Fibroblast of gingiva (primary cell): Measurements from ENCODE around the gene TLE3.

Experiments
- DNase-seq: peaks from one replicate; pipeline ENCODE4 v3.0.0-alpha.2; 2011; ENCODE audit warnings: low read depth

The TLE3 gene

DNA sequence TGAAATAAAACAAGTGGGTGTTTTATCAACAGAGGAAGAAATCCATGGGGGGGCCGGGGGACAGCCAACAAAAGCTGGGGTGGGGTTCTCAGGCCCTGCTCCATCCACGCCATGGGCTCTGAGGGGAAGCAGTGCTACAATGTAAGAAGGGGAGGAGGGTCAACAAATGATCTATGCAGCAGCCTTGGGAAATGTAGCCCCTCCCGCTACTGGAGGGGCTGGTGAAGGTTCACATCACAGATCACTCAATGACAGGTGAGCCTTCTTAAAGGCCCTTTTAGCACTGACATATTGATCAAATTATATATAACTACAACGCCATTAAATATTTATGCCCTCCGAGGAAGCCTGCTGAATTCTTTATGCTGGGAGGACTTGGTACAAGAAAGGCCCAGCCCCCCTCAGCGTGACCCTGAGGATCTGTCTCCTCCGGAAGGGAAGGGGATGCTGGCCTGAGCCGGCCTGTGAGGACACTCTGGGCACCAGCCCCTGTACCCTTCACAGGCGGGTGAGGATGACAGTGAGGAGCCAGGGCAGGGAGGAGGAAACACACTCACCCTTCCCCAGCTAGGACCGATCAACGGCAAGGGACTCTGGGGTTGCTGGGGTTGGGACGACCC lies 15.3 kb downstream of the TLE3 start:
- DNase-seq, result no peak

- no peak for DNase-seq
Measured at GRCh38 chr15:70081612-70082011, 16.1 kb downstream of the TLE3 start.

- no peak for DNase-seq
Measured at GRCh38 chr15:70080347-70080746, 17.4 kb downstream of the TLE3 start.

GRCh38 chr15:70079888-70080287 lies 17.8 kb downstream of the TLE3 start:
- DNase-seq, result no peak

DNA sequence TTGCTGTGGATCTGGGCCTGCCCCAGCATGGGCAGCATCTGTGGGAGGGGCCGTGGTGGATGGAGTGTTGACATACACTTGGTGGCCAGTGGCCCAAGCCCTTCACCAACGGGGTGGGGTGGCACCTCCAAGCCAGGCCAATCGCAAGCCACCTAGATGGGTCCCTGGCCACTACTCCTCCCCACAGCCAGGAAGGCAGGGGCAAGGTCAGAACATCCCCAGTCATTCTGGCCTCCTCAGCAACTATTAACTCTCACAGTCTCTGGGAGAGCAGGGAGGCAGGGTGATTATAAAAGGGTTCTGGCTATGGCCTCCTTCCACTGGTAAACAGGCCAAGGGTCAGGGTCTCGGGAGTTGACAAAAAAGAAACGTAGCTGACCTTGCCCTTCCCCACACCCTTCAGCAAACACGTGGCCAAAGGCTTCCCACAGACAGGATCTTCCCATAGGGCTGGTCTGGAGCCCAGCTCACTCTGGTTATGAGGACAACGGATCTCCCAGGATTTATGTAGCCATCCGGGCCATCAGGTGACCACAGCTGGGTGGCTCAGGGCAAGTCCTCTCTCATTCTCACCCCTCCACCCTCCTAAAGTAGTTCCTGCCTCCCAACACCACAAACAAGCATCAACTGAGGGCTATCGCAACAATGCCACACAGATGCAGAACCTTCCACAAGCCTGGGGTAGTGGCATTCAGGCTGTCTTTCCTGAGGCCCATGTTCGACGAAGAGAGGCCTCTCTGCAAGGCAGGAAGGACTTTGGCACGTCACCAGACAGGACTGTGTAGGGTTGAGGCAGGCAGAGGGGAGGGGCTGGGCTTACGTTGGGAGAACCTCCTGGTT lies 18.9 kb downstream of the TLE3 start:
- no peak for DNase-seq

- no peak for DNase-seq
Measured at GRCh38 chr15:70077188-70078147, 20.2 kb downstream of the TLE3 start.

DNA sequence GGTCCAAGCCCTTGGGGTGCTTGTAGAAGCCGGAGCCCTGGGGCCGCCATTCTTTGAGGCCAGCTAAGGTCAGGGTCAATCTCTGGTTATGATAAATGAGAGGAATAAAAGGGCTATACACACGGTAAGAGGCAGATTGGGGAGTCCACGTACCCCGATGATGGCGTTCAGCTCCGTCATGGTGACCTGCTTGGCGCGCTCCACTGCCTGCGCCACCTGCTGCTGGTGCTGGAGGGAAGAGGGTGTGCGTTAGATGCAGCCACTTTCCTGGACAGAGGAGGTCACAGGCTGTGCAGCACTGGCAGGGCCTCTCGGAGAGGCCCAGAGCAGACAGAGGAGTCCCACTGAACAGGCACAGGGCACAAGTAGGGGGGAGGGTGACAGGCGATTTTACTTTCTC lies 23.3 kb downstream of the TLE3 start:
- DNase-seq, result no peak

DNA sequence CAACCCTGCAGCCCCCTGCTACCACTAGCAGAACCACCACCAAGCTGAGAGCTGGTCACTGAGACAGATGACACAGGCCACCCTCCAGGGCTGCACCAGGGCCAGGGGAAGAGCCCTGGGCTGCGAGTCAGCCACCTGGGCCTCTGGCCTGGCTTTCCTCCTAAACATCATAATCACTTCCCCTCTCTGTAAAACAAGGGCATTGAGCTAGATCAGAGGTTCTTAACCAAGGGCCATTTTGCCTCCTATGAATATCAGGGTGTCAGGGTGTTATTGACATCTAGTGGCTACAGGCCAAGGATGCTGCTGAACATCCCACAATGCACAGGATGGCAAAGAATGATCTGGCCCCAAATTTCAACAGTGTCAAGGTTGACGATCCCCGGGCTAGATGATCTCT lies 25.2 kb downstream of the TLE3 start:
- DNase-seq, result no peak

- DNase-seq, result no peak
Measured at GRCh38 chr15:70071799-70072198, 25.9 kb downstream of the TLE3 start.

DNA sequence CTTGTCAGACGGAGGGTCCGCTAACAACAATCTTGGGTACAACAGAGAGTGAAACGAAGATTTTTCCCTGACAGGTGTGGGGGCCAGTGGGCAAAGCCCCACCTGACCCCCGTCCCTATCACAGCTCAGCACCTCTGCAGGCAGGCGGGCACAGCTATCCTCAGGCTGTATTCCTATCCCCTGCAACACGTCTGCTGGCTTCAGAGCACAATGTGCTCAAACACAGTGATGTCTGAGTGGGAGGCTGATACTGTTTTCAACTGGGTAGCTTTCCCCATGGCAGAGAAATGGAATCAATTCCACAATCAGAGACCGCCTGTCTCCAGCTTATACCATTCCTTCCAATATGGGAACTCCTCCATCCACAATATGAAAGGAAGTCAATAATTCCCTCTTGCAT lies 28.0 kb downstream of the TLE3 start:
- no peak for DNase-seq

DNA sequence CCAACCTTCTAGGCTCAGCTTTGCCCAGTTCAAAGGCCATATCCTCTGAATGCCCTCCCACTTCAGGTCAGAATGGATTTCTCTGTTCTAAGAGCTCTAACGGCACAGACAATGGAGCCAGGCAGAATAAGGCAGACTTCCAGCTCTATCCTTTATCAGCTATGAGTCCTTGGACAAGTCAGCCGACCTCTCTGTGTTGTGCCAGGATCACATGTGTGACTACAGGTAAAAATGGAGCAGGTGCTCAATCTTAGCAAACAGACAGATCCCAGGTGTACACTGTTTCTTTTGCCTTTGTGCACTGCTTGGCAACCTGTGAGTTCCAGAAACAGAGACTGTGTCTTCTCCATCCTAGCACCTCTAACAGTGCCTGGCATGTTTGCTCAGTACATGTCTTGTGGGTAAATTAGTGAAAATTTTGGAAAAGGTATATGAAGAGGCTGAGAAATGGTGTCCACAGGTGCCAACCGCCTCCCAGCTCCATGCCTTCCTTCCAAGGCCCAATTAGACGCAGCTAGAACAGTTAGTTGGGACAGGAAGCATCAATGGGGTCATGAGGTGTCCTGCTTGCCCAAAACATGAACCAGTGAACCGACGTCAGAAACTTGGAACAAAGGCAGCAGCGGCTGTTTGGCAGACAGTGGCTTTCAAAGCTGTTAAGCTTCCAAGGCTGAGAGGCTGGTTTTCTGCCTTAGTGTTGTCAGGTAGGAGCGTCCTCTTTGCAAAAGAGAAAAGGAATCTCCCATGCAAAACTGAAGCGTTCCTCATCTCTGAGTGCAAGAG lies 28.7 kb downstream of the TLE3 start:
- DNase-seq, result no peak

- no peak for DNase-seq
Measured at GRCh38 chr15:70067681-70068080, 30.0 kb downstream of the TLE3 start.

- DNase-seq, result no peak
Measured at GRCh38 chr15:70067011-70067410, 30.7 kb downstream of the TLE3 start.

GRCh38 chr15:70066447-70066846 lies 31.3 kb downstream of the TLE3 start:
- DNase-seq, result peak; percentile 31

DNA sequence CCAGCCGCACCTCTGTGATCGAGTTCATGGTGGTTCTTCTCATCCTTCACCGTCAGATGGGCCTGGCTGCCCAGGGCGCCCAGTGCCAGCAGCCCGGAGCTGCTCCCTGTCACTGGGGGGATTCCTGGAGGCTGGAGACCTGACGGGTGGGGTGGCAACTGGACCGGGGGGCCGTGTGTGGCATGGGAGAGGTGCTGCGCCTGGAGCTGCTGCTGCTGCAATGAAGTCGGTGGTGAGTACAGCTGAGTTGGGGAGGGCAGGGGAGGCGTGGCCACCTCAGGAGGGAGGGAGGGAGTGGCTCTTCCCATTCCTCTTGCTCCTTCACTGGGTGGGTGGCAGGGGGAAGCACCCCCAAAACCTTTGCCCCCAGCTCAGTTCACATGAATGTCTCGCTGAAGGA lies 31.7 kb downstream of the TLE3 start:
- no peak for DNase-seq

GRCh38 chr15:70065006-70065722 lies 32.6 kb downstream of the TLE3 start:
- no peak for DNase-seq

DNA sequence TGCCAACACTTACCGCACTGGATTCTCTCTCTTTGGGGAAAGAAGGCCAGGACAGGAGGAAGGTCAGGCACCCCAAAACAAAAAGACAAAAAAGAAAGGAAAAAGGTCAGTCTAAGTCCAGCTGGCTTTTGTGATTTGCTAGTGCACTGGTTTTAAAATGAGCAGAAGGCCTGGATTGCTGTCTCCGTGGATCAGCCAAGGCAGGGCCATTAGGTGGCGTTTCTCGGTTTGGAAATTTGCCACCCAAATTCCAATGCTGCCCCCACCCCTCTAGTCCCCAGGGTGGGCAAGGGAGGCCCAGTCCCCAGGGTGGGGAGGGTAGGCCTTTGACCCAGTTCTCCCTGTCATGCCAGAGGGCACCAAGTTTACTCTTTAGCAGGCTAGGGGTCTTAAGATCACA lies 33.3 kb downstream of the TLE3 start:
- no peak for DNase-seq

DNA sequence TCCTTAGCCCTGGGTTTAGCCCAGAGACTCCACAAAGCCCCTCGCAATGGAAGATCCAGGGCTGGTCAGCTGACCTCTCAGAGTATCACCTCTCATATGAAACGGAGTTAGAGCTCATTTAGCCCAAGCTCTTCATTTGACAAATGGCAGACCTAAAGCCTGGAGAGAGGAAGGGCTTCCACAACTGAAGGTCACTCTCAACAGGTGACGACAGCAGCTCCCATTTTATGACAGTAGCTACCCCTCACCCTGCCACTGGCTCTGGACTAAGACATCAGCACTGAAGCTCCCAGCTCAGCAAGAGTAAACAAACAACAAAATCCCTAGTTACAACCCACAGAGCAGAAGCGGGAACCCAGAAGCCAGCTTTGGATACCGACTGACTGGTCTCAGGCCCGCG lies 33.7 kb downstream of the TLE3 start:
- DNase-seq, result no peak

- DNase-seq, result no peak
Measured at GRCh38 chr15:70063261-70063925, 34.3 kb downstream of the TLE3 start.

DNA sequence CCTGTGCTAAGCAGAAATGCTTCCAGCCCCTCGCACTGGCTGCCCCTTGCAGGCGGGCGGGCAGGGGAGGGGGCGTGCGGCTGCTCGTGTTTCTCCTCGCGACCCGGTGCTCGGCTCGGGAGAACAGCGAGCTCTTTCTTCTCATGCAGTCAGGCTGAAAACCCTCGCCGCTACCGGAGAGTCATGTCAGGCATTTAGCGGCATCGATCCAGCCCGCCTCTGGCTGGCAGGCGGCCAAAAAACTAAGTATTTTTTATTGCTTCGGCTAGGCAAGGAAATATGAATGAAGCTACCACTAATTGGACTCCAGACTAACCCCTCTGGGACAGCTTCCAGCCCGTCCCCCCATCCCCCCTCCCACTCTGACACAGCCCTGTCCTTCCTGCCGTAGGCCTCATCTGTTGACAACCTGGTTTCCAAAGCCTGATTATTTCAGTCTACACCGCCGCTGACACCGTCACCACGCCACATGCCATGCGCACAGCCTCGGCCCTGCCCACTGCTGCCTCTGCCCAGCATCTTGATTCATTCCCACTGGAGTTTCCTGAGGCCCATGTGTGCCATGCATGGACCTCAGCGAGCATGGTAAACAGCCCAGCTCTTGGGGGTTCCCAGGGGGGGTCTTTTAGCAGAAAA lies 35.3 kb downstream of the TLE3 start:
- DNase-seq, result peak; percentile 79
